ENCODE measurements around the gene IL21R.

The IL21R gene

GRCh38 chr16:27486344-27486743 is 84.4 kb downstream of the IL21R start:
- no peak for DNase-seq (ENCODE audit: low read depth)

- no peak for DNase-seq (ENCODE audit: low read depth)
Observed at GRCh38 chr16:27486760-27487159, 84.8 kb downstream of the IL21R start.

GRCh38 chr16:27489421-27489820 is 87.4 kb downstream of the IL21R start:
- DNase-seq (ENCODE audit: low read depth): no peak

GRCh38 chr16:27489906-27490305 is 87.9 kb downstream of the IL21R start:
- DNase-seq (ENCODE audit: low read depth): no peak

GRCh38 chr16:27491894-27492587 is 90.1 kb downstream of the IL21R start:
- DNase-seq (ENCODE audit: low read depth): no peak

- DNase-seq (ENCODE audit: low read depth): no peak
Observed at GRCh38 chr16:27492588-27492979, 90.6 kb downstream of the IL21R start.

GRCh38 chr16:27495191-27495590 is 93.2 kb downstream of the IL21R start:
- no peak for DNase-seq (ENCODE audit: low read depth)

- DNase-seq (ENCODE audit: low read depth): no peak
Observed at GRCh38 chr16:27498031-27498825, 96.3 kb downstream of the IL21R start.

GRCh38 chr16:27498916-27499658 is 97.1 kb downstream of the IL21R start:
- DNase-seq (ENCODE audit: low read depth): no peak

GRCh38 chr16:27499659-27500055 is 97.7 kb downstream of the IL21R start:
- DNase-seq (ENCODE audit: low read depth): no peak

GRCh38 chr16:27500801-27501200 is 98.8 kb downstream of the IL21R start:
- DNase-seq (ENCODE audit: low read depth): no peak
